LNCaP clone FGC (cell line): Measurements from ENCODE around the gene CCNB1IP1.
"Not testable (repeated sequence)": the region's sequence is repeated elsewhere in the genome, so short reads cannot be mapped to it uniquely, and the experiment has no call there.

Source experiments
- DNase-seq: peaks from one replicate; pipeline ENCODE4 v3.0.0-alpha.2; 2011; ENCODE audit warnings: low read depth
- H3K4me3 ChIP-seq: 2 replicates; pipeline ENCODE4 v1.5.1; 2011; ENCODE audit warnings: mild to moderate bottlenecking, low read depth, low read length, control low read depth
- TF ChIP-seq, protein P1 (sequence below): IDR thresholded peaks from 2 replicates; pipeline ENCODE4 v1.5.1; 2012; ENCODE audit warnings: mild to moderate bottlenecking; ENCODE audit not compliant: control insufficient read depth, insufficient read depth; ENCODE audit errors: extremely low read depth

Gene CCNB1IP1

DNA sequence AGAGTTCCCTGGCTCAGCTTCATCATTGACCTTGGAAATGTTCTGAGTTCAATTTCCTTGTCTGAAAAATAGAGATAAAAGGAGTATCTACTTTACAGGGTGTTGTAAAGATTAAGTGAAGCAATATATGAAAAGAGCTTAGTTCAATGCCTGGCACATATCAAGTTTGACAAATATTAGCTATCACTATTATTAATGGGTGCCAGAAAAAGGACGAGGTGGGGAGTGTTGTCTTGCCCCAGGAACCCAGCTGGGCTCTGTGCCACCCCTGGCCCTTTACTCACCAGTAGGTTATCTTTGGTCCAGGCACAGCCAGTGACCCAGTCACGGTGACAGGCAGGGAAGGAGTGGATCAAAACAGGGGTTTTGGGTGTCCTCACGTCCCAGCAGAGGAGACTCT is 42.4 kb upstream of the CCNB1IP1 start:
- TF ChIP-seq, protein P1, sequence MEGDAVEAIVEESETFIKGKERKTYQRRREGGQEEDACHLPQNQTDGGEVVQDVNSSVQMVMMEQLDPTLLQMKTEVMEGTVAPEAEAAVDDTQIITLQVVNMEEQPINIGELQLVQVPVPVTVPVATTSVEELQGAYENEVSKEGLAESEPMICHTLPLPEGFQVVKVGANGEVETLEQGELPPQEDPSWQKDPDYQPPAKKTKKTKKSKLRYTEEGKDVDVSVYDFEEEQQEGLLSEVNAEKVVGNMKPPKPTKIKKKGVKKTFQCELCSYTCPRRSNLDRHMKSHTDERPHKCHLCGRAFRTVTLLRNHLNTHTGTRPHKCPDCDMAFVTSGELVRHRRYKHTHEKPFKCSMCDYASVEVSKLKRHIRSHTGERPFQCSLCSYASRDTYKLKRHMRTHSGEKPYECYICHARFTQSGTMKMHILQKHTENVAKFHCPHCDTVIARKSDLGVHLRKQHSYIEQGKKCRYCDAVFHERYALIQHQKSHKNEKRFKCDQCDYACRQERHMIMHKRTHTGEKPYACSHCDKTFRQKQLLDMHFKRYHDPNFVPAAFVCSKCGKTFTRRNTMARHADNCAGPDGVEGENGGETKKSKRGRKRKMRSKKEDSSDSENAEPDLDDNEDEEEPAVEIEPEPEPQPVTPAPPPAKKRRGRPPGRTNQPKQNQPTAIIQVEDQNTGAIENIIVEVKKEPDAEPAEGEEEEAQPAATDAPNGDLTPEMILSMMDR = no peak
- DNase-seq = no peak
- no peak overlapping the region for H3K4me3 ChIP-seq

DNA sequence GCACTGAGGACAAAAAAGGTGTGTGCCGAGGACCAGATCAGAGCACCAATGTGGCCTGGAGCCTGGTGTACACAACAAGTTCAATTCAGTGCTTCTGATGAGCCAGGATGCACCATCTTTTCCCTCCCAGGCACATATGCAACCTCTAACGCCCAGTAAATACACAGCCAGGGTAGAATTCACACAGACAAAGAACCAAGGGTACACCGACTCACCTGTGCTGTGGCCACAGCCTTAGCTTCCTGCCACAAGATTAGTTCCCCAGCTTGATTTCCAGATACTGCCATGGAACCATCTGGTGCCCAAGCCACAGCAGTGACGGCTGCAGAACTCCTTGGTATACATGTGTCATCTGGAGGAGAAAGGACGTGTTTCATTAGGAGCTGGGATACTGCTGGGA is 39.7 kb upstream of the CCNB1IP1 start:
- no peak overlapping the region for H3K4me3 ChIP-seq
- TF ChIP-seq, protein P1 = no peak
- no peak for DNase-seq

DNA sequence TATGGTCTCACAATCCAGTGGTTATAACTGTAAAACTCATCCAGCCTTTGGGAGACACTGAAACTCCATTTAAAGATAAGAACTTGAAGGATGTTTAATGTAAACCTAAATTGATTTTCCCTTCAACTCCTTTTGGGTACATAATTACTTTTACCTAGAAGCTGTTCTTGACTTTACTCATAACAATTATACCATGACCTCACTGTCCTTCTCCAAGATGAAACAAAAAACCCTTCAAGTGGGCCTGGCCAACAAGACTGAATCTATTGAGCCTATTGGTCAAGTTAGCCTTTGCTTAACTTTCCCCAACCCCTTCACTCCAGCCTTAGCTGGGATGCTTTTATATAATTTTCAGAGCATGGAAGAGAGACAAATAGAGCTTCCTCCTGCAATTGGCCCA is 32.8 kb upstream of the CCNB1IP1 start:
- no peak for DNase-seq
- no peak overlapping the region for H3K4me3 ChIP-seq
- TF ChIP-seq, protein P1 = no peak

DNA sequence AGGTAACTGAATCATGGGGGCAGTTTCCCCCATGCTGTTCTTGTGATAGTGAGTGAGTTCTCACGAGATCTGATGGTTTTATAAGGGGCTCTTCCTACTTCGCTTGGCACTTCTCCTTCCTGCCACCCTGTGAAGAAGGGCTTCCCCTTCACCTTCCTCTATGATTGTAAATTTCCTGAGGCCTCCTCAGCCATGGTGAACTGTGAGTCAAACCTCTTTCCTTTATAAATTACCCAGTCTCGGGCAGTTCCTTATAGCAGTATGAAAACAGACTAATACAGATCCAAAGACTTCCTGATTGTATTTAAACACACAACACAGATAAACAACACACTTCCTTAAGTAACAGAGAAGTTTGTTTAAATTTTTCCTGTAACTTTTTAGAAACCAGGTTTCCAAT is 25.4 kb upstream of the CCNB1IP1 start:
- not testable (repeated sequence) for H3K4me3 ChIP-seq, DNase-seq

DNA sequence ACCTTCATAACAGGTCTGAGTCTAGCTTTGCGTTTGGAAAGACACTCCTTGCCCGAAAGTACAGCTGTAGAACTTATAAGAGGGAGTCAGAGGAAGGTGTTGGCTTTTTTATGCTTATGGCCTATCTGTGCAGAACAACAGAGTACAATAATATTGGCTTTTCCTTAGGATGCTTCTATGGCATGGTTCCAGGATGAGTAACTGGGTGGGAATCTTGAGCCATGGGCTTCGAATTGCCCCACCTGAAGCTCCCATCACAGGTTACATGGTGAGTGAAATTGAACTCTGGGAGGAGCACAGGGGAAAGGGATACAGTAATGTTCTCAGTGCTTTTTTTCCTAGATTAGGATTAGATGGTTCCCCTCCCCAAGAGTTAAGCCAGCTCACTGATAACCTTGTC is 23.3 kb upstream of the CCNB1IP1 start:
- TF ChIP-seq, protein P1 = no peak
- H3K4me3 ChIP-seq = no peak overlapping the region
- no peak for DNase-seq

DNA sequence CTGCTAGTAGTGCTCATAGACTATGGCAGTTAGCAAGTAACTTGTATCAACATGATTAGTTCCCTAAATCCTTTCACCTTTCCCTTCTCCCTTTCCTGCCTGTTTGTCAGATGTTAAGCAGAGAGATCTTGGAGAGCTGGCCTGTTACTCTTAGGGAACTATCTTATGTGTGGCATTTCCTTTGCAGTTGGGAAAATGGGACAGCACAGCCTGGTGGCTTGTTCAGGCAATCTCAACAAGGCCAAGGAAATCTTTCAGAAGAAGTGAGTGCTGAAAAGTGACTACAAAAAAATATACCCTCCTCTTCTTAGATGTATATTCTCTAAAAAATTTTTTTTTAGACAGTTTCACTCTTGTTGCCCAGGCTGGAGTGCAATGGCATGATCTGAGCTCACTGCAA is 17.8 kb upstream of the CCNB1IP1 start:
- H3K4me3 ChIP-seq = no peak overlapping the region
- TF ChIP-seq, protein P1 = 0 out of 2 replicates have a peak, but pooled peaks have one; percentile 5
- DNase-seq = no peak

DNA sequence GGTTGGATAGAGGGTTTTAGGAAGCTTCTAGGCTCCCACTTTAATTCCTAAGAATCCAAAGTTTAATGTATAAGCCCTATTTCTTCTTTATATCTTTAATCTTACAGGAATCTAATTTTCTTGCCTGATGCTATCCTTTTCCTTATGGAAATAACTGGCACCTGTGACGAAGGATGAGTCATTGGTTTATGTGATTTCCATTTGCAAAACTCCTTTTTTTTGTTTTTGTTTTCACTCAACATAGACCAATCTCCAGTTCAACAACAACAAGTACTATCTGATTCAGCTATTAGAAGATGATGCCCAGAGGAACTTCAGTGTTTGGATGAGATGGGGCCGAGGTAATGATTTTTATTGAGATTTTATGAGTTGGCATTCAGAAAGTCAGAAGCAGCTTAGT is 17.2 kb upstream of the CCNB1IP1 start:
- TF ChIP-seq, protein P1 = no peak
- no peak overlapping the region for H3K4me3 ChIP-seq
- DNase-seq = no peak
